Endothelial cell of umbilical vein (primary cell): ENCODE results near the gene PERCC1. TPM values are rescaled to one million over a fixed set of nuclear protein-coding genes. Genes with fewer than 3 reads are reported as not detected.

Experiments used
- BruUV-seq: library from RNA; stranded (reverse); fragments of 400-500 nt; replicated peaks from 2 replicates; lab custom pipeline; 2021; lab: Mats Ljungman, UMichigan
- CTCF ChIA-PET: fragments of 300-600, 350-600 bp; sonication (Branson Sonifier 250); formaldehyde crosslinking; loops from one replicate; lab custom pipeline; 2021; ENCODE audit warnings: antibody characterized with exemption, inconsistent platforms; lab: Charles Lee
- POLR2A ChIA-PET: fragments of 300-600, 350-600 bp; sonication (Branson Sonifier 250); formaldehyde crosslinking; loops from one replicate; lab custom pipeline; 2021; ENCODE audit warnings: antibody characterized with exemption, inconsistent platforms; lab: Charles Lee
- DNase-seq: peaks from one replicate; pipeline ENCODE4 v3.0.0-alpha.2; 2011; ENCODE audit warnings: low read depth, low spot score
- FAIRE-seq: peaks from 2 replicates; lab custom pipeline; 2011; peaks lifted over from hg19 to GRCh38; lab: Jason Lieb, UNC
- H2AFZ ChIP-seq: 2 replicates; pipeline ENCODE4 v1.6.0; 2012; ENCODE audit warnings: low read depth, low read length, control low read depth, inconsistent platforms
- H3K27ac ChIP-seq: 2 replicates; pipeline ENCODE4 v1.5.1; 2011; ENCODE audit warnings: low read depth, mild to moderate bottlenecking, control low read depth, low read length, moderate library complexity; ENCODE audit not compliant: insufficient read depth
- H3K27me3 ChIP-seq, 2 experiments: 2 replicates each; pipeline versions ENCODE4 v1.6.0 to v1.6.1; 2011; ENCODE audit warnings: low read length in 2 of 2, mixed read lengths in 1 of 2; ENCODE audit not compliant: control insufficient read depth in 2 of 2, insufficient read depth in 2 of 2
- H3K36me3 ChIP-seq, 2 experiments: 2 replicates in 1 of 2; 3 replicates in 1 of 2; pipeline ENCODE4 v1.5.1; 2011; ENCODE audit warnings: low read length in 2 of 2, mild to moderate bottlenecking in 1 of 2, moderate library complexity in 1 of 2; ENCODE audit not compliant: control insufficient read depth in 2 of 2, insufficient read depth in 2 of 2; ENCODE audit errors: extremely low read depth in 1 of 2
- H3K4me1 ChIP-seq: 3 replicates; pipeline ENCODE4 v1.5.1; 2011; ENCODE audit warnings: mild to moderate bottlenecking, low read length; ENCODE audit not compliant: control insufficient read depth, insufficient read depth; ENCODE audit errors: extremely low read depth
- H3K4me2 ChIP-seq: 2 replicates; pipeline ENCODE4 v1.6.1; 2011; ENCODE audit warnings: low read length, control low read depth, mixed read lengths; ENCODE audit not compliant: insufficient read depth
- H3K4me3 ChIP-seq, 3 experiments: fragments of 200-600 bp in 1 of 3; sonication (generic), shearing (Covaris generic) in 1 of 3; replicated peaks in 1 of 3; 2 replicates each; pipeline ENCODE4 v1.5.1; 2011 to 2016; ENCODE audit warnings: control low read depth in 3 of 3, low read length in 3 of 3, mild to moderate bottlenecking in 2 of 3, inconsistent platforms in 1 of 3, low read depth in 1 of 3, moderate library complexity in 1 of 3; ENCODE audit not compliant: insufficient read depth in 1 of 3
- H3K79me2 ChIP-seq: 2 replicates; pipeline ENCODE4 v1.6.0; 2012; ENCODE audit warnings: low read length, inconsistent platforms; ENCODE audit not compliant: control insufficient read depth, insufficient read depth
- H3K9ac ChIP-seq: replicated peaks from 2 replicates; pipeline ENCODE3; 2011; ENCODE audit warnings: low read length, control low read depth; ENCODE audit not compliant: insufficient read depth; ENCODE audit errors: extremely low read depth
- H3K9me1 ChIP-seq: replicated peaks from 3 replicates; pipeline ENCODE4 v1.6.0; 2011; ENCODE audit warnings: mild to moderate bottlenecking, low read length; ENCODE audit not compliant: control insufficient read depth, insufficient read depth; ENCODE audit errors: extremely low read depth
- H3K9me3 ChIP-seq: replicated peaks from 2 replicates; pipeline ENCODE4 v1.5.1; 2012; ENCODE audit warnings: low read length, inconsistent platforms; ENCODE audit not compliant: control insufficient read depth, insufficient read depth
- H4K20me1 ChIP-seq: replicated peaks from 2 replicates; pipeline ENCODE3; 2011; ENCODE audit warnings: mild to moderate bottlenecking, low read length; ENCODE audit not compliant: control insufficient read depth, insufficient read depth; ENCODE audit errors: extremely low read depth
- CTCF ChIP-seq, 2 donors: IDR thresholded peaks; 1 replicate in 1 of 2; 2 replicates in 1 of 2; pipeline ENCODE4 v1.5.1; 2011; ENCODE audit warnings: low read length in 2 of 2, mild to moderate bottlenecking in 2 of 2, moderate library complexity in 2 of 2, control low read depth in 1 of 2, inconsistent platforms in 1 of 2, low read depth in 1 of 2; ENCODE audit not compliant: insufficient read depth in 1 of 2; ENCODE audit errors: extremely low read depth in 1 of 2
- EZH2 ChIP-seq: IDR thresholded peaks from 2 replicates; pipeline ENCODE4 v1.6.1; 2012; ENCODE audit warnings: borderline replicate concordance, low read depth, mild to moderate bottlenecking, moderate library complexity, low read length, inconsistent platforms; ENCODE audit not compliant: severe bottlenecking
- FOS ChIP-seq: IDR thresholded peaks from 2 replicates; pipeline ENCODE4 v1.6.1; 2011; ENCODE audit warnings: mild to moderate bottlenecking, low read length, moderate library complexity, borderline replicate concordance; ENCODE audit not compliant: insufficient read depth
- GATA2 ChIP-seq: IDR thresholded peaks from 2 replicates; pipeline ENCODE4 v1.7.0; 2011; ENCODE audit warnings: low read depth, mild to moderate bottlenecking, moderate library complexity, mixed read lengths, low read length; ENCODE audit not compliant: insufficient read length, insufficient read depth
- JUN ChIP-seq: IDR thresholded peaks from 2 replicates; pipeline ENCODE4 v1.6.1; 2011; ENCODE audit warnings: borderline replicate concordance, low read depth; ENCODE audit not compliant: insufficient read length, insufficient read depth
- MAX ChIP-seq: IDR thresholded peaks from 2 replicates; pipeline ENCODE4 v1.6.1; 2011; ENCODE audit not compliant: insufficient read depth, insufficient read length
- MYC ChIP-seq: IDR thresholded peaks from one replicate; pipeline ENCODE4 v1.6.1; 2011; ENCODE audit warnings: mild to moderate bottlenecking, low read depth, low read length
- POLR2A ChIP-seq: IDR thresholded peaks from 2 replicates; pipeline ENCODE4 v1.6.1; 2012; ENCODE audit warnings: low read depth, mild to moderate bottlenecking, control low read depth, low read length
- POLR2AphosphoS5 ChIP-seq: IDR thresholded peaks from 2 replicates; pipeline ENCODE4 v1.6.1; 2012; ENCODE audit warnings: low read depth, mild to moderate bottlenecking, control low read depth, low read length, moderate library complexity; ENCODE audit not compliant: insufficient read depth
- dilution Hi-C: fragments of 300-500 bp; cut with MboI; formaldehyde crosslinking; loops from one replicate; pipeline ENCODE4 v1.15.0; 2019; ENCODE audit warnings: low sequenced_read_pairs; ENCODE audit not compliant: extremely low pct_ligation_motif_present
- intact Hi-C: fragments of 100-400 bp; cut with micrococcal nuclease; formaldehyde crosslinking; loops from one replicate; pipeline ENCODE4 v1.10.0; 2022
- polyA plus RNA-seq, 4 experiments: library from polyadenylated mRNA; depleted of rRNA in 3 of 4; stranded (reverse) in 3 of 4; unstranded in 1 of 4; fragments of >200 nt; gene quantifications; 2 replicates each; pipeline versions ENCODE4 v1.2.1 to v1.2.3, GENCODE V29; 2011 to 2012; ENCODE audit warnings: missing spikeins in 1 of 4
- total RNA-seq: library from RNA; stranded (reverse); gene quantifications from 2 replicates; pipeline ENCODE4 v1.2.3, GENCODE V29; 2021

Gene PERCC1
- total and polyA plus RNA-seq, 2 donors (not counting 3 experiments of a cell fraction or from before 2014, with no cell fraction given), result not detected

DNA sequence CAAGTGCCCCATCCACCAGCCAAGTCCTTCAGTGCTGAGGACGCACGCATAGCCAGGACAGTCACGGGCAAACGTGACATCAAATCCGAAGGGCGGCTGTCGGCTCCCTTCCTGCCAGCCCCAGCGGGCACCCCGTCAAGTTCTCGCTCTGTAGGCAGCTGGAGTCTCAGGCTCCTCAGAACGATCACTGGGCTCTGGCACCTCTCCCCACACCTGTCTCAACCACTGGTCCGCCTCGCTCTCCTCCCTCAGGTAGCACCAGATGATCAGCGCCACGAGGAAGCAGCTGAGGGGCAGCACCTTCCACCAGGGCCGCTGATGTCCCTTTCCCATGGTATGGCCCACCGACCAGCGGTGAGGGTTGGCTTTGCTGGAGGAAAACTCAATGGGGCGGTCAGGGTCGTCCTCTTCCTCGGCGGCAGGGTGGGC is 10.8 kb upstream of the PERCC1 start:
- DNase-seq, result no peak
- CTCF ChIA-PET, result interaction anchor here (0.7 to 1.6 kb wide), 5 partner anchors 9 to 286 kb away, joined by 3 read pairs; partner anchors contain the start of gene MAPK8IP3
- intact Hi-C loops, result loop anchor here (2.0 to 10.0 kb wide), 4 partner anchors 55 to 362 kb away; partner anchors contain the start of genes CLCN7, CRAMP1, IFT140 and MAPK8IP3

More for the DNA sequence above, 10.8 kb upstream of the PERCC1 start:
- no peak for FAIRE-seq
- H3K9me3 ChIP-seq, result no peaks in the 10 kb centered on the region
- H3K9ac ChIP-seq, result peak overlapping the region; percentile 79
- no peaks in the 10 kb centered on the region for H3K9me1 ChIP-seq
- H3K27me3 ChIP-seq, result no peaks in the 10 kb centered on the region
- TF ChIP-seq POLR2A (no peak), GATA2 (no peak), POLR2AphosphoS5 (no peak), MYC (no peak), CTCF (IDR thresholded peaks at IDR 0.05; ENCODE audit: extremely low read depth in 1 of 2, insufficient read depth in 1 of 2, low read depth in 1 of 2, low read length in 2 of 2) (no peak), FOS (no peak), EZH2 (no peak), JUN (no peak), MAX (no peak)
- H3K4me3 ChIP-seq, result peak overlapping the region; percentile 44 to 80 (median 68)
- POLR2A ChIA-PET, result interaction anchor here (1.0 to 1.6 kb wide), 3 partner anchors 361 to 545 kb away, joined by 3 to 6 read pairs (median 3); partner anchors contain the start of genes NUBP2, RPS2 and SPSB3
- H3K79me2 ChIP-seq, result peaks cover 19% of the 10 kb centered on the region
- BruUV-seq, result TSS peak; percentile 75
- H3K27ac ChIP-seq, result peak overlapping the region; percentile 56
- peaks cover 9% of the 10 kb centered on the region for H3K4me1 ChIP-seq
- peak overlapping the region; percentile 86 for H3K4me2 ChIP-seq
- H2AFZ ChIP-seq, result peak overlapping the region; percentile 2
- dilution Hi-C loops, result no loop called here
- H4K20me1 ChIP-seq, result no peaks in the 10 kb centered on the region
- H3K36me3 ChIP-seq, result no peaks in the 10 kb centered on the region
